ENCODE results near the gene SPOPL. TPM values are rescaled to one million over a fixed set of nuclear protein-coding genes. Genes with fewer than 3 reads are reported as not detected.

SPOPL gene
- polyA plus RNA-seq, 1 of the 3 experiments (the other 2 are of a cell fraction) = 4.5 TPM

- Histone ChIP-seq H3F3A (replicated peaks; ENCODE audit: insufficient read depth) (no peaks in the 10 kb centered on the region), H3K4me3 (ENCODE audit: low read depth in 2 of 2, low read length in 1 of 2) (peak overlapping the region; percentile 86 to 89), H3K27me3 (ENCODE audit: insufficient read depth) (no peaks in the 10 kb centered on the region), H3K36me3 (replicated peaks in 1 of 2; ENCODE audit: control insufficient read depth in 1 of 2, insufficient read depth in 2 of 2, low read length in 1 of 2) (peaks cover 0 to 2% of the 10 kb centered on the region in 2 experiments), H3K9me3 (no peaks in the 10 kb centered on the region), H3K4me2 (peak overlapping the region; percentile 99), H2AFZ (ENCODE audit: low read depth) (peak overlapping the region; percentile 95), H4K20me1 (ENCODE audit: insufficient read depth) (peaks cover 2% of the 10 kb centered on the region; the same call in 1 of the 2 replicates), H3K4me1 (ENCODE audit: control insufficient read depth in 1 of 2, insufficient read depth in 2 of 2, low read depth in 1 of 2, low read length in 1 of 2) (peaks cover 5 to 10% of the 10 kb centered on the region in 2 experiments; a peak in 2 of 4 replicates), H3K79me2 (ENCODE audit: insufficient read depth) (peaks cover 37% of the 10 kb centered on the region), H3K9me2 (no peaks in the 10 kb centered on the region), H3K27ac (ENCODE audit: low read depth in 2 of 2, low read length in 1 of 2) (peak overlapping the region; percentile 83 to 95), H3K9ac (peak overlapping the region; percentile 85)
- DNase-seq = peak; percentile 36
- TF ChIP-seq USF1 (IDR thresholded peaks at IDR 0.05; ENCODE audit: borderline replicate concordance, low read depth) (no peak), SIN3A (IDR thresholded peaks at IDR 0.05; ENCODE audit: borderline replicate concordance, low read depth, low read length) (no peak), PBX3 (IDR thresholded peaks at IDR 0.05) (no peak), GATA2 (CRISPR knock-in tag; IDR thresholded peaks at IDR 0.05) (no peak), TCF12 (IDR thresholded peaks at IDR 0.05) (no peak), IRF3 (IDR thresholded peaks at IDR 0.05; ENCODE audit: low read depth, low read length) (no peak), JUND (IDR thresholded peaks at IDR 0.05) (no peak), REST (IDR thresholded peaks at IDR 0.05; ENCODE audit: low read depth, low read length) (no peak), TEAD4 (IDR thresholded peaks at IDR 0.05; ENCODE audit: borderline replicate concordance, insufficient read depth) (no peak), YY1 (IDR thresholded peaks at IDR 0.05; ENCODE audit: low read depth) (no peak), ELF1 (IDR thresholded peaks at IDR 0.05) (no peak), CTCF (IDR thresholded peaks at IDR 0.05) (no peak), EZH2phosphoT487 (IDR thresholded peaks at IDR 0.05; ENCODE audit: borderline replicate concordance, low read depth) (no peak), RAD21 (IDR thresholded peaks at IDR 0.05; ENCODE audit: low read length) (no peak), ZBTB33 (IDR thresholded peaks at IDR 0.05; ENCODE audit: borderline replicate concordance, low read depth) (no peak), SMC3 (IDR thresholded peaks at IDR 0.05; ENCODE audit: low read depth, low read length) (no peak), FOSL2 (IDR thresholded peaks at IDR 0.05; ENCODE audit: borderline replicate concordance, low read depth) (no peak)
- WGBS (ENCODE audit: low lambda C conversion rate) = 47% methylated on average over 19 of the region's 20 CpGs
- CTCF ChIA-PET = interaction anchor here (0.9 to 1.3 kb wide), 4 partner anchors 15 to 634 kb away, joined by 3 to 4 read pairs (median 3); no protein-coding TSS in a partner anchor
- POLR2A ChIA-PET = interaction anchor here (0.6 to 1.0 kb wide), 2 partner anchors 383 to 536 kb away, joined by 3 to 5 read pairs; no protein-coding TSS in a partner anchor
Observed at GRCh38 chr2:138500592-138501424, 762 bp upstream of the SPOPL start.

Measured in SK-N-SH (cell line).